ENCODE measurements around the gene GBGT1.
A peak's percentile ranks its signal among the peaks of the same experiment; 100 is the strongest.

Gene GBGT1

GRCh38 chr9:133141833-133142595 lies 21.7 kb downstream of the GBGT1 start:
- peak; percentile 23 for DNase-seq

GRCh38 chr9:133140606-133141005 lies 23.1 kb downstream of the GBGT1 start:
- no peak for DNase-seq

GRCh38 chr9:133140174-133140505 lies 23.6 kb downstream of the GBGT1 start:
- DNase-seq = no peak

- no peak for DNase-seq
These were observed 24.2 kb downstream of the GBGT1 start for GRCh38 chr9:133139246-133140173.

- DNase-seq = no peak
These were observed 26.1 kb downstream of the GBGT1 start for GRCh38 chr9:133137451-133138231.

GRCh38 chr9:133135146-133135745 lies 28.5 kb downstream of the GBGT1 start:
- no peak for DNase-seq

GRCh38 chr9:133134388-133135145 lies 29.1 kb downstream of the GBGT1 start:
- no peak for DNase-seq

GRCh38 chr9:133133681-133134387 lies 29.9 kb downstream of the GBGT1 start:
- peak; percentile 69 for DNase-seq

GRCh38 chr9:133132174-133132573 lies 31.5 kb downstream of the GBGT1 start:
- no peak for DNase-seq

GRCh38 chr9:133131506-133131905 lies 32.2 kb downstream of the GBGT1 start:
- DNase-seq = no peak

GRCh38 chr9:133130685-133131244 lies 32.9 kb downstream of the GBGT1 start:
- DNase-seq = no peak

GRCh38 chr9:133129001-133129795 lies 34.5 kb downstream of the GBGT1 start:
- peak; percentile 48 for DNase-seq

- DNase-seq = no peak
These were observed 35.6 kb downstream of the GBGT1 start for GRCh38 chr9:133128152-133128551.

GRCh38 chr9:133127340-133127981 lies 36.3 kb downstream of the GBGT1 start:
- no peak for DNase-seq

- no peak for DNase-seq
These were observed 36.9 kb downstream of the GBGT1 start for GRCh38 chr9:133126697-133127339.

- DNase-seq = no peak
These were observed 37.6 kb downstream of the GBGT1 start for GRCh38 chr9:133125941-133126696.

- no peak for DNase-seq
These were observed 38.8 kb downstream of the GBGT1 start for GRCh38 chr9:133124907-133125275.

- no peak for DNase-seq
These were observed 39.4 kb downstream of the GBGT1 start for GRCh38 chr9:133124123-133124906.
